Ascending aorta (tissue), 2 donors: Measurements from ENCODE around the gene FGF10. TPM values are rescaled to one million over a fixed set of nuclear protein-coding genes. Genes with fewer than 3 reads are reported as not detected.

Source experiments
- DNase-seq, 2 donors: peaks; one replicate each; pipeline ENCODE4 v3.0.0-alpha.2; 2019; ENCODE audit warnings: low spot score in 2 of 2
- H3K27ac ChIP-seq, 2 donors: fragments of 200-600 bp; sonication (generic); one replicate each; pipeline ENCODE4 v1.5.1; 2016 to 2017; ENCODE audit warnings: mild to moderate bottlenecking in 1 of 2
- H3K27me3 ChIP-seq: fragments of 200-600 bp; sonication (generic); one replicate; pipeline ENCODE4 v1.5.1; 2017
- H3K36me3 ChIP-seq, 2 donors: fragments of 200-600 bp; sonication (generic); one replicate each; pipeline ENCODE4 v1.5.1; 2016
- H3K4me1 ChIP-seq, 2 donors: fragments of 200-600 bp; sonication (generic); one replicate each; pipeline ENCODE4 v1.5.1; 2016 to 2017; ENCODE audit warnings: mild to moderate bottlenecking in 1 of 2
- H3K4me3 ChIP-seq, 2 donors: fragments of 200-600 bp; sonication (generic); one replicate each; pipeline ENCODE4 v1.5.1; 2016 to 2017; ENCODE audit warnings: mild to moderate bottlenecking in 1 of 2
- H3K9me3 ChIP-seq, 2 donors: fragments of 200-600 bp; sonication (generic); one replicate each; pipeline ENCODE4 v1.5.1; 2016
- CTCF ChIP-seq, 3 experiments: fragments of 200-600 bp in 2 of 3; fragments of 450-650 bp in 1 of 3; sonication (generic) in 2 of 3; IDR thresholded peaks; one replicate each; pipeline ENCODE4 v1.5.1; 2016 to 2019; ENCODE audit warnings: antibody characterized with exemption in 3 of 3, mild to moderate bottlenecking in 1 of 3, moderate library complexity in 1 of 3
- intact Hi-C: fragments of 100-400 bp; cut with DNase I; formaldehyde crosslinking; loops from one replicate; pipeline ENCODE4 v1.15.1; 2023
- total RNA-seq: library from RNA; depleted of rRNA; stranded (reverse); fragments of >200 nt; gene quantifications from one replicate; pipeline ENCODE4 v1.1.0, GENCODE V29; 2016

The FGF10 gene
- total RNA-seq, 1 donor from 2014 or later, result 7.5 TPM

GRCh38 chr5:44367203-44367602 lies 22.0 kb downstream of the FGF10 start:
- intact Hi-C loops, result no loop called here
- no peak for TF ChIP-seq CTCF (IDR thresholded peaks at IDR 0.05)
- Histone ChIP-seq H3K27ac (no peak overlapping the region), H3K27me3 (no peaks in the 10 kb centered on the region), H3K4me1 (no peaks in the 10 kb centered on the region), H3K9me3 (no peaks in the 10 kb centered on the region), H3K36me3 (no peaks in the 10 kb centered on the region), H3K4me3 (no peak overlapping the region)
- DNase-seq, result no peak

- no peak for DNase-seq
- no peak overlapping the region for H3K4me3 ChIP-seq
- H3K36me3 ChIP-seq, result no peaks in the 10 kb centered on the region
- H3K27ac ChIP-seq, result no peak overlapping the region
- no peak for TF ChIP-seq CTCF (IDR thresholded peaks at IDR 0.05)
- H3K9me3 ChIP-seq, result no peaks in the 10 kb centered on the region
- H3K27me3 ChIP-seq, result no peaks in the 10 kb centered on the region
- intact Hi-C loops, result no loop called here
- H3K4me1 ChIP-seq, result no peaks in the 10 kb centered on the region
Measured at GRCh38 chr5:44365345-44365744, 23.9 kb downstream of the FGF10 start.

GRCh38 chr5:44364097-44364496 lies 25.1 kb downstream of the FGF10 start:
- no peak for DNase-seq
- no peaks in the 10 kb centered on the region for H3K4me1 ChIP-seq
- H3K9me3 ChIP-seq, result no peaks in the 10 kb centered on the region
- H3K36me3 ChIP-seq, result no peaks in the 10 kb centered on the region
- no peak for TF ChIP-seq CTCF (IDR thresholded peaks at IDR 0.05)
- H3K27ac ChIP-seq, result no peak overlapping the region
- no peaks in the 10 kb centered on the region for H3K27me3 ChIP-seq
- intact Hi-C loops, result no loop called here
- no peak overlapping the region for H3K4me3 ChIP-seq

- Histone ChIP-seq H3K27me3 (no peaks in the 10 kb centered on the region), H3K36me3 (no peaks in the 10 kb centered on the region), H3K9me3 (no peaks in the 10 kb centered on the region), H3K4me3 (no peak overlapping the region), H3K27ac (no peak overlapping the region), H3K4me1 (no peaks in the 10 kb centered on the region)
- intact Hi-C loops, result no loop called here
- DNase-seq, result no peak
- TF ChIP-seq CTCF (IDR thresholded peaks at IDR 0.05), result no peak
Measured at GRCh38 chr5:44361342-44362001, 27.7 kb downstream of the FGF10 start.

GRCh38 chr5:44360919-44361318 lies 28.3 kb downstream of the FGF10 start:
- H3K4me1 ChIP-seq, result no peaks in the 10 kb centered on the region
- no peaks in the 10 kb centered on the region for H3K27me3 ChIP-seq
- DNase-seq, result no peak
- H3K4me3 ChIP-seq, result no peak overlapping the region
- H3K27ac ChIP-seq, result no peak overlapping the region
- H3K36me3 ChIP-seq, result no peaks in the 10 kb centered on the region
- H3K9me3 ChIP-seq, result no peaks in the 10 kb centered on the region
- intact Hi-C loops, result no loop called here
- no peak for TF ChIP-seq CTCF (IDR thresholded peaks at IDR 0.05)

- H3K4me3 ChIP-seq, result no peak overlapping the region
- no peak for TF ChIP-seq CTCF (IDR thresholded peaks at IDR 0.05)
- no peak overlapping the region for H3K27ac ChIP-seq
- intact Hi-C loops, result no loop called here
- DNase-seq, result no peak
- no peaks in the 10 kb centered on the region for H3K4me1 ChIP-seq
- H3K36me3 ChIP-seq, result no peaks in the 10 kb centered on the region
- no peaks in the 10 kb centered on the region for H3K27me3 ChIP-seq
- no peaks in the 10 kb centered on the region for H3K9me3 ChIP-seq
Measured at GRCh38 chr5:44358421-44358820, 30.8 kb downstream of the FGF10 start.
